GM12873 (cell line): Measurements from ENCODE around the gene MGAT4C.

Experiments used
- TF ChIP-seq, protein P1 (sequence below): IDR thresholded peaks from 2 replicates; pipeline ENCODE4 v1.5.1; 2012; ENCODE audit warnings: low read depth, mild to moderate bottlenecking, moderate library complexity, low read length, control low read depth; ENCODE audit not compliant: insufficient read depth; ENCODE audit errors: missing control alignments

MGAT4C gene

DNA sequence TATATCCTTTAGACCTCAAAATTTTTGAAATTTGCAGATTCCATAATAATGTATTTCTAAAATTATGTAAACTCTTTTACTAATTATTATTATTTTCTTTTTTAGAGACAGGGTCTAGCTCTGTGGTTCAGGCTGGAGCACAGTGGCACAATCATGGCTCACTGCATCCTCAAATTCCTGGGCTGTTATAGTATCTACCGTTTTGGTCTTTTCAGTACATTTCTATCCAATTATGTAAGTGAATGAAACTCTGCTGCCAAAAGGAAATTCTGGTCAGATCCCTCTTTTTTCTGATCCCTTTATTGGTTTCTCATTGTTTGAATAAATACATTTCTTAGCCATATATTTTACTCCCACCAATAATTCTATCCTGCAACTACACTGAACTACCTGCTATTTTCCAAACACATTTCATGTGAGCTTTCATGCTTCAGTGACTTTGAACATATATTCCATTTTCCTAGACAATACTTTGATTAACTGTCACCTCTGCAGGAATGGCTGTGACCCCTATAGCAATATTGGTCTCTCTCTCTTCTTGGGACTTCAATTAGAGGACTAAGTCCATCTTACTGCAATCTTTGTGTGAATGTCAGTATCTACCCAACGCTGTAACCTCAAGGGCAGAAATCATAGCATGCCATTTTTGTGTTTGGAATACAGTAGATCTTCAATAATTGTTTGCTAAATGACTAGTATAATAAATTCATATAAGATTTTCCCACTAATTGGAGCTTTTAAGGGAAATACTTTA is 198.9 kb downstream of the MGAT4C start:
- TF ChIP-seq, protein P1, sequence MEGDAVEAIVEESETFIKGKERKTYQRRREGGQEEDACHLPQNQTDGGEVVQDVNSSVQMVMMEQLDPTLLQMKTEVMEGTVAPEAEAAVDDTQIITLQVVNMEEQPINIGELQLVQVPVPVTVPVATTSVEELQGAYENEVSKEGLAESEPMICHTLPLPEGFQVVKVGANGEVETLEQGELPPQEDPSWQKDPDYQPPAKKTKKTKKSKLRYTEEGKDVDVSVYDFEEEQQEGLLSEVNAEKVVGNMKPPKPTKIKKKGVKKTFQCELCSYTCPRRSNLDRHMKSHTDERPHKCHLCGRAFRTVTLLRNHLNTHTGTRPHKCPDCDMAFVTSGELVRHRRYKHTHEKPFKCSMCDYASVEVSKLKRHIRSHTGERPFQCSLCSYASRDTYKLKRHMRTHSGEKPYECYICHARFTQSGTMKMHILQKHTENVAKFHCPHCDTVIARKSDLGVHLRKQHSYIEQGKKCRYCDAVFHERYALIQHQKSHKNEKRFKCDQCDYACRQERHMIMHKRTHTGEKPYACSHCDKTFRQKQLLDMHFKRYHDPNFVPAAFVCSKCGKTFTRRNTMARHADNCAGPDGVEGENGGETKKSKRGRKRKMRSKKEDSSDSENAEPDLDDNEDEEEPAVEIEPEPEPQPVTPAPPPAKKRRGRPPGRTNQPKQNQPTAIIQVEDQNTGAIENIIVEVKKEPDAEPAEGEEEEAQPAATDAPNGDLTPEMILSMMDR, result no peak

DNA sequence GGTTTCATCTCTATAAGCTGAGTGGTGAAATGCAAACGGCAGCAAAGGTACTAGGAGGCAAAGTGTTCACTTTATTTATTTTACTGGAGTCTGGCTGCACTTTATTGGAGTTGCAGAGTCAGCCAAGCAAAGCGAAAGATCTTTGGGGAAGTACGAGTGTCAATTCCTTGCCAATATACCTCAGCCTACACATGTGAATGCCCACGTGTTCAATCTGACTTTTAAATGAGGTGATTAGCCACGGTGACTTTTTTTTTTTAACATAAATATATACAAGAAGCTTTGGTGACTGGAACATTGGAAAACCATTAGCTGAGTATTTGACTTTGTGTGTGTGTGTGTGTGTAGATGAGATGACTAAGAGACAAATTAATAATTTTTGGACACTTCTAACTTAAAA is 203.3 kb downstream of the MGAT4C start:
- TF ChIP-seq, protein P1, result no peak

DNA sequence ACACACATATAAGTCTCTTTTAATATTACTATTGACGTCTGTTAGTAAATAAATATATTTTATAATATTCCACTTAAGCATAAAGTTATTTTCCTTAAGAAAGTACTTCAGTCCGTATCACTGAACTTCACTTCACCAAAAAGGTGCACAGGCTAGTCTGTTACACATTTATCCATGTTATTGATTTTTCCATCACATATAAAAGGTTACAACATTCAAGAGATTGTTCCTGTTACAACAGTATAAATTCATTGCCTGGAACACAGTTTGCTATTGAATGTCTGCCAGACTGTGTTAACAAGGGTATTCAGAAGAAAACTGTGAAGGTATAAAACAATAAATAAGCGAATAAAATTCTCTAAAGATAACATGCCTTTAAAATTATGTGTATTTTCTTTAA is 206.2 kb downstream of the MGAT4C start:
- TF ChIP-seq, protein P1, result no peak

DNA sequence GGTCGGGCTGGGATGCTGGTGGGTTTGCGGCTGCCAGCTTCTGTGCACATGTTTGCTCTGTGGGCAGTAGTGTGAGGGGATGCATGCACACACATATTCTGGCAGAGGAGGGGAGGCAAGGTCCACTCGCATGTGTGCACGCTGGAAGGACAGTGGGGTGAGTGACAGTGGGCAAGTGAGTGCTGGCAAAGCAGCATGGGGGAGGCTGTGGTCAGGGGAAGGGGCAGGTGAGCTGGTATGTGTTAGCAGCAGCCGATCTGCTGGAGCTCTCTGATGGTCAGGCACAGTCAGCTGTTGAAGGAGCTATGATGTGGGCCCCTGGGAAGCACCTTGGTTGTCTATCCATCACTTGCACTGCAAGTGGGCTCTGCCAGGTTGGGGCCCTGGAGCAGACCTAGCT is 211.8 kb downstream of the MGAT4C start:
- TF ChIP-seq, protein P1, result no peak

DNA sequence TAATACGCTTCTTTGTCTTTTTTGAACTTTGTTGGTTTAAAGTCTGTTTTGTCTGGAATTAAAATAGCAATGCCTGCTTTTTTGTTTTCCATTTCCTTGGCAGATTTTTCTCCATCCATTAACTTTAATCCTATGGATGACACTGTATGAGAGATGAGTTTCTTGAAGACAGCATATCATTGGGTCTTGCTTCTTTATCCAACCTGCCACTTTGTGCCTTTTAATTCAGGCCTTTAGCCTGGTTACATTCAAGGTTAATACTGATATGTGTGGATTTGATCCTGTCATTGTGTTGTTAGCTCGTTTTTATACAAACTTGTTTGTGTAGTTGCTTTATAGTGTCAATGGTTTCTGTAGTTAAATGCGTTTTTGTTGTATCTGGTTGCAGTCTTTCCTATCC is 214.1 kb downstream of the MGAT4C start:
- TF ChIP-seq, protein P1, result no peak

DNA sequence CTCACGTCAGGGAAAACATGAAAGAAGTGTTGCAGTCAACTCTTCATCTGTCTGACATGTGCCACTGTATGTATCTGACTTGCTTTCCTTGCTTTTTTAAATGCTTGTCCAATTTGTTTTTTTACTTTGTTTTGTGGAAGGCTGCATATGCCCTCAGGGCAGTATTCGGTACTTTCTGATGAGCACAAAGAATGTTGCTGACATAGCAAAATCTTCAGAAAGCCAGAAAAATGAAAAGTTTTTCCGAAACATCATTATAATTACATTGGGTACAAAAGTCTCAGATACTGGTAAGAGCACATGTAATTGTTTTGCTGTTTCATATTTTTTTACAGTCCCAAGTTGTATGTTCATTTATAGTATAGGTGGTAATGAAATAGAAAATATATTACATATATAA is 237.8 kb downstream of the MGAT4C start:
- TF ChIP-seq, protein P1, result no peak

DNA sequence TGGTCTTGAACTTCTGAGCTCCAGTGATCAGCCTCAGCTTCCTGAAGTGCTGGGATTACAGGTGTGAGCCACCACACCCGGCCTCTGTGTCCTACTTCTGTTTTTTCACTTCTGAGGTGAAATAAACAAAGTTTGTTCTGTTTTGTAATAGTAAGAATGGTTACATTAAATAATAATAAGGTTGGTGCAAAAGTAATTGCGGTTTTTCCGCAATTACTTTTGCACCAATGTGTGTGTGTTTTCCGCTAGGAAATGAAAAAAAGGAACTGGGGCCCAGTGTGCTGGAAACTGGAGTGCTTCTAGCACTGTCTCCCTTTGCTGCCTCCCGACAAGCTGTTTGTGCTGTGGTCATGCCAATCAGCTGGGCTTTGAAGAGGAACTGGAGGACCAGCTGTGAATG is 241.2 kb downstream of the MGAT4C start:
- TF ChIP-seq, protein P1, result no peak

DNA sequence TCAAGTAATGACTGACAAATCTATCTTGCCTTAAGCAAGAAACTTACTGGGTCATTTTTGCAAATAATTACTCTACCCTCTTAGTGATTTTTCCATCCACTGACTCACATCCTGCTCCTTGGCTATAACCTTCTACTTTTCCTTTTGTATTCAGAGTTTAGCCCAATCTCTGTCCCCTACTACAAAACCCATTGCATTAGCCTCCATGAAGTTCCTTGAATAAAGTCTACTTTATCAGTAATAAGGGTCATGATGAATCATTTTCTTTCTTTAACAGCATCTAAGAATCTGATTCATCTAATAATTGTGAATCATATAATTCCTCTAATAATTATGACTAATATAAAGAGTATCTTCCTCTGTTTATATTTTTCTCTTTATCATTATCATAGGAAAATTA is 249.5 kb downstream of the MGAT4C start:
- TF ChIP-seq, protein P1, result no peak
